ENCODE data around the gene TMEM263. TPM values are rescaled to one million over a fixed set of nuclear protein-coding genes. Genes with fewer than 3 reads are reported as not detected.

TMEM263 gene
- total and polyA plus RNA-seq, 9 of the 15 experiments (the other 6 are each of a cell fraction or from before 2014, with no cell fraction given), result 12.6 to 36.7 (median 24.4) TPM

DNA sequence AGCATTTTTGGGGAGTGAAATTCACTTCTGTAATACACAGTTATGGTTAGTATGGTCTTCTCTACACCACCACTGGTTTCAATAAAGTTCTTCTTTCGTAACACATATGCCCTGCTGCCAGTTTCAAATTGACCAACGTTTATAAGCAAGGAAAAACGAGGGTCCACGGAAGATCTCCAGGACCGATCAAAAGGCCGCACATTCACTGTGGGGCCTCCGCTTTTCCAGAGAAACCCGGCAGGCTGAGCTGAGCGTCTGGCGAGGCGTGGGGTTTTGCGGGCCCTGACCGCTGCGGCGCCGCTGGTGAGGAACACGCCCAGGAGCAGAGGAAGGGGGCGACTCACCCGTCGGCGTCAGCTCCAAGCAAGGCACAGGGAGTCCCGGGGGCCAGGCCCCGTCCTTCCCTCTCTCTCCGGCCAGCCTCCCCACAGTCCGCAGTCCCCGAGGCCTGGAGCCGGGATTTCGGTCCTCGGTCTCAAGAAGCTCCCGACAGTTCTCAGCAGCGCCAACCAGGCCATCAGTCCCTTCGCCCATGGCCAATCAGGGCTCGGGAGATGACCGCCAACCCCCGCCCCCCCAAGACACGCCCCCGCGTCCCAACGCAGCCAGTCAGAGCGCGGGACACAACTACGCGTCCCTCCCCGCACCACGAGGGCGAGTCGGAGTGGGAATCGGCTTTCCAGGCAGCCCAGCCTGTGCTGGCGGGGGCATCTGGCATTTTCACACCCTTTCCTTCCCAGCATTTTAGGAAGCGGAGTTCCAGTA is 31.1 kb downstream of the TMEM263 start, which contains the start of gene MTERF2 (continued):
- TF ChIP-seq, protein P1, sequence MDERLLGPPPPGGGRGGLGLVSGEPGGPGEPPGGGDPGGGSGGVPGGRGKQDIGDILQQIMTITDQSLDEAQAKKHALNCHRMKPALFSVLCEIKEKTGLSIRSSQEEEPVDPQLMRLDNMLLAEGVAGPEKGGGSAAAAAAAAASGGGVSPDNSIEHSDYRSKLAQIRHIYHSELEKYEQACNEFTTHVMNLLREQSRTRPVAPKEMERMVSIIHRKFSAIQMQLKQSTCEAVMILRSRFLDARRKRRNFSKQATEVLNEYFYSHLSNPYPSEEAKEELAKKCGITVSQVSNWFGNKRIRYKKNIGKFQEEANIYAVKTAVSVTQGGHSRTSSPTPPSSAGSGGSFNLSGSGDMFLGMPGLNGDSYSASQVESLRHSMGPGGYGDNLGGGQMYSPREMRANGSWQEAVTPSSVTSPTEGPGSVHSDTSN (CRISPR knock-in tag; IDR thresholded peaks at IDR 0.05; ENCODE audit: low read depth), result no peak
- TF ChIP-seq, protein P1 (tag; conservative IDR thresholded peaks at IDR 0.05; ENCODE audit: low read depth), result no peak; the same call in 1 of the 2 replicates
- no peak for TF ChIP-seq ZNF3 (CRISPR knock-in tag; IDR thresholded peaks at IDR 0.05)
- TF ChIP-seq PCBP1 (IDR thresholded peaks at IDR 0.05; ENCODE audit: low read depth, low read length, poor library complexity, severe bottlenecking), result no peak
- TF ChIP-seq ZNF324 (CRISPR knock-in tag; IDR thresholded peaks at IDR 0.05), result no peak
- TF ChIP-seq ILF3 (IDR thresholded peaks at IDR 0.05; ENCODE audit: borderline replicate concordance), result no peak
- TF ChIP-seq NR2C1 (IDR thresholded peaks at IDR 0.05), result no peak
- TF ChIP-seq NR2C1 (tag; IDR thresholded peaks at IDR 0.05), result no peak
- no peak for TF ChIP-seq DACH1 (IDR thresholded peaks at IDR 0.05; ENCODE audit: partially characterized antibody)
- no peak for TF ChIP-seq KLF1 (tag; IDR thresholded peaks at IDR 0.05)
- no peak for TF ChIP-seq ZNF77 (CRISPR knock-in tag; IDR thresholded peaks at IDR 0.05)
- TF ChIP-seq, protein P2, sequence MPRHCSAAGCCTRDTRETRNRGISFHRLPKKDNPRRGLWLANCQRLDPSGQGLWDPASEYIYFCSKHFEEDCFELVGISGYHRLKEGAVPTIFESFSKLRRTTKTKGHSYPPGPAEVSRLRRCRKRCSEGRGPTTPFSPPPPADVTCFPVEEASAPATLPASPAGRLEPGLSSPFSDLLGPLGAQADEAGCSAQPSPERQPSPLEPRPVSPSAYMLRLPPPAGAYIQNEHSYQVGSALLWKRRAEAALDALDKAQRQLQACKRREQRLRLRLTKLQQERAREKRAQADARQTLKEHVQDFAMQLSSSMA (CRISPR knock-in tag; IDR thresholded peaks at IDR 0.05), result no peak
- no peak for TF ChIP-seq KDM4B (IDR thresholded peaks at IDR 0.05; ENCODE audit: borderline replicate concordance in 2 of 2, low read depth in 1 of 2)
- TF ChIP-seq, protein P3, sequence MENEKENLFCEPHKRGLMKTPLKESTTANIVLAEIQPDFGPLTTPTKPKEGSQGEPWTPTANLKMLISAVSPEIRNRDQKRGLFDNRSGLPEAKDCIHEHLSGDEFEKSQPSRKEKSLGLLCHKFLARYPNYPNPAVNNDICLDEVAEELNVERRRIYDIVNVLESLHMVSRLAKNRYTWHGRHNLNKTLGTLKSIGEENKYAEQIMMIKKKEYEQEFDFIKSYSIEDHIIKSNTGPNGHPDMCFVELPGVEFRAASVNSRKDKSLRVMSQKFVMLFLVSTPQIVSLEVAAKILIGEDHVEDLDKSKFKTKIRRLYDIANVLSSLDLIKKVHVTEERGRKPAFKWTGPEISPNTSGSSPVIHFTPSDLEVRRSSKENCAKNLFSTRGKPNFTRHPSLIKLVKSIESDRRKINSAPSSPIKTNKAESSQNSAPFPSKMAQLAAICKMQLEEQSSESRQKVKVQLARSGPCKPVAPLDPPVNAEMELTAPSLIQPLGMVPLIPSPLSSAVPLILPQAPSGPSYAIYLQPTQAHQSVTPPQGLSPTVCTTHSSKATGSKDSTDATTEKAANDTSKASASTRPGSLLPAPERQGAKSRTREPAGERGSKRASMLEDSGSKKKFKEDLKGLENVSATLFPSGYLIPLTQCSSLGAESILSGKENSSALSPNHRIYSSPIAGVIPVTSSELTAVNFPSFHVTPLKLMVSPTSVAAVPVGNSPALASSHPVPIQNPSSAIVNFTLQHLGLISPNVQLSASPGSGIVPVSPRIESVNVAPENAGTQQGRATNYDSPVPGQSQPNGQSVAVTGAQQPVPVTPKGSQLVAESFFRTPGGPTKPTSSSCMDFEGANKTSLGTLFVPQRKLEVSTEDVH (IDR thresholded peaks at IDR 0.05; ENCODE audit: low read depth, partially characterized antibody), result no peak
- TF ChIP-seq XRCC5 (IDR thresholded peaks at IDR 0.05; ENCODE audit: low read depth, low read length), result no peak
- TF ChIP-seq SMAD3 (CRISPR knock-in tag; conservative IDR thresholded peaks at IDR 0.05), result no peak
- TF ChIP-seq HDGF (IDR thresholded peaks at IDR 0.05), result no peak
- TF ChIP-seq ETV5 (CRISPR knock-in tag; IDR thresholded peaks at IDR 0.05; ENCODE audit: low read depth), result 0 out of 2 replicates have a peak, but pooled peaks have one; percentile 42
- 0 out of 2 replicates have a peak, but pooled peaks have one; percentile 40 for TF ChIP-seq ZBED1 (IDR thresholded peaks at IDR 0.05)
- no peak for TF ChIP-seq POLR3G (IDR thresholded peaks at IDR 0.05; ENCODE audit: extremely low read depth, insufficient read length, insufficient replicate concordance)
- TF ChIP-seq HIVEP1 (CRISPR knock-in tag; IDR thresholded peaks at IDR 0.05), result no peak
- TF ChIP-seq PHB (CRISPR knock-in tag; IDR thresholded peaks at IDR 0.05), result no peak
- TF ChIP-seq ZNF253 (CRISPR knock-in tag; conservative IDR thresholded peaks at IDR 0.05), result no peak
- no peak for TF ChIP-seq NCOA6 (IDR thresholded peaks at IDR 0.05)
- no peak for TF ChIP-seq NR4A1 (CRISPR knock-in tag; IDR thresholded peaks at IDR 0.05)
- no peak; the same call in 1 of the 2 replicates for TF ChIP-seq NR4A1 (tag; IDR thresholded peaks at IDR 0.05)
